Measurements from ENCODE around the gene GID8.
"Not testable (repeated sequence)": the region's sequence is repeated elsewhere in the genome, so short reads cannot be mapped to it uniquely, and the experiment has no call there.

GID8 gene

GRCh38 chr20:62918147-62918546 is 19.8 kb upstream of the GID8 start:
- in situ Hi-C loops (cut with MboI; ENCODE audit: low pct_unique_long_range_greater_than_20kb, low sequenced_read_pairs): no loop called here
- peak; percentile 24 for DNase-seq

GRCh38 chr20:62918831-62919230 is 19.1 kb upstream of the GID8 start:
- DNase-seq: peak; percentile 40
- in situ Hi-C loops (cut with MboI; ENCODE audit: low pct_unique_long_range_greater_than_20kb, low sequenced_read_pairs): no loop called here

- in situ Hi-C loops (cut with MboI; ENCODE audit: low pct_unique_long_range_greater_than_20kb, low sequenced_read_pairs): no loop called here
- DNase-seq: no peak
Observed at GRCh38 chr20:62920039-62920645, 17.8 kb upstream of the GID8 start.

GRCh38 chr20:62921119-62921687 is 16.7 kb upstream of the GID8 start:
- in situ Hi-C loops (cut with MboI; ENCODE audit: low pct_unique_long_range_greater_than_20kb, low sequenced_read_pairs): no loop called here
- peak; percentile 77 for DNase-seq

- DNase-seq: no peak
Observed at GRCh38 chr20:62922451-62922921, 15.5 kb upstream of the GID8 start.

GRCh38 chr20:62923059-62923668 is 14.8 kb upstream of the GID8 start:
- DNase-seq: not testable (repeated sequence)

More at GRCh38 chr20:62922451-62922921, 15.5 kb upstream of the GID8 start:
- in situ Hi-C loops (cut with MboI; ENCODE audit: low pct_unique_long_range_greater_than_20kb, low sequenced_read_pairs): no loop called here

GRCh38 chr20:62923669-62924441 is 14.1 kb upstream of the GID8 start:
- in situ Hi-C loops (cut with MboI; ENCODE audit: low pct_unique_long_range_greater_than_20kb, low sequenced_read_pairs): no loop called here
- no peak for DNase-seq

More at GRCh38 chr20:62923059-62923668, 14.8 kb upstream of the GID8 start:
- in situ Hi-C loops (cut with MboI; ENCODE audit: low pct_unique_long_range_greater_than_20kb, low sequenced_read_pairs): not testable (repeated sequence)

- DNase-seq: peak; percentile 48
- in situ Hi-C loops (cut with MboI; ENCODE audit: low pct_unique_long_range_greater_than_20kb, low sequenced_read_pairs): no loop called here
Observed at GRCh38 chr20:62924442-62925075, 13.4 kb upstream of the GID8 start.

GRCh38 chr20:62925076-62925419 is 12.9 kb upstream of the GID8 start:
- peak; percentile 26 for DNase-seq
- in situ Hi-C loops (cut with MboI; ENCODE audit: low pct_unique_long_range_greater_than_20kb, low sequenced_read_pairs): no loop called here

GRCh38 chr20:62925420-62926228 is 12.3 kb upstream of the GID8 start:
- in situ Hi-C loops (cut with MboI; ENCODE audit: low pct_unique_long_range_greater_than_20kb, low sequenced_read_pairs): no loop called here
- DNase-seq: peak; percentile 36

GRCh38 chr20:62926229-62927127 is 11.5 kb upstream of the GID8 start, which contains the start of gene DIDO1:
Gene DIDO1 (minus strand): TSS chr20:62926505.
- in situ Hi-C loops (cut with MboI; ENCODE audit: low pct_unique_long_range_greater_than_20kb, low sequenced_read_pairs): no loop called here
- peak; percentile 84 for DNase-seq

GRCh38 chr20:62927128-62927705 is 10.7 kb upstream of the GID8 start:
- in situ Hi-C loops (cut with MboI; ENCODE audit: low pct_unique_long_range_greater_than_20kb, low sequenced_read_pairs): no loop called here

GRCh38 chr20:62928246-62928939 is 9.6 kb upstream of the GID8 start:
- in situ Hi-C loops (cut with MboI; ENCODE audit: low pct_unique_long_range_greater_than_20kb, low sequenced_read_pairs): no loop called here
- DNase-seq: peak; percentile 29

More at GRCh38 chr20:62927128-62927705, 10.7 kb upstream of the GID8 start:
- DNase-seq: no peak

- DNase-seq: peak; percentile 39
- in situ Hi-C loops (cut with MboI; ENCODE audit: low pct_unique_long_range_greater_than_20kb, low sequenced_read_pairs): no loop called here
Observed at GRCh38 chr20:62929051-62929538, 8.9 kb upstream of the GID8 start.

- no peak for DNase-seq
- in situ Hi-C loops (cut with MboI; ENCODE audit: low pct_unique_long_range_greater_than_20kb, low sequenced_read_pairs): no loop called here
Observed at GRCh38 chr20:62931464-62931863, 6.5 kb upstream of the GID8 start.

GRCh38 chr20:62933966-62934365 is 4.0 kb upstream of the GID8 start:
- no peak for DNase-seq
- in situ Hi-C loops (cut with MboI; ENCODE audit: low pct_unique_long_range_greater_than_20kb, low sequenced_read_pairs): no loop called here
